OCI-LY1 (cell line): ENCODE results near the gene AP3S1.

ENCODE experiments used
- H2AFZ ChIP-seq: fragments of 200-600 bp; sonication (generic), shearing (Covaris generic); 2 replicates; pipeline ENCODE4 v1.6.0; 2014; ENCODE audit warnings: antibody characterized with exemption, mild to moderate bottlenecking, low read length
- H3F3A ChIP-seq: fragments of 200-600 bp; sonication (generic), shearing (Covaris generic); 2 replicates; pipeline ENCODE4 v1.6.0; 2014; ENCODE audit warnings: mild to moderate bottlenecking, antibody characterized with exemption, low read length, moderate library complexity; ENCODE audit not compliant: insufficient read depth
- H3K27ac ChIP-seq: fragments of 200-600 bp; sonication (generic); 2 replicates; pipeline ENCODE4 v1.5.1; 2014; ENCODE audit warnings: low read length, mixed run types, mild to moderate bottlenecking, low read depth; ENCODE audit not compliant: poor library complexity, severe bottlenecking
- H3K27me3 ChIP-seq: fragments of 200-600 bp; sonication (generic); 2 replicates; pipeline ENCODE4 v1.6.0; 2014; ENCODE audit warnings: antibody characterized with exemption, mild to moderate bottlenecking, low read length, moderate library complexity; ENCODE audit not compliant: insufficient read depth
- H3K36me3 ChIP-seq: fragments of 200-600 bp; sonication (generic); 2 replicates; pipeline ENCODE4 v1.6.1; 2014; ENCODE audit warnings: mild to moderate bottlenecking, antibody characterized with exemption, low read length, moderate library complexity, mixed read lengths; ENCODE audit not compliant: insufficient read depth
- H3K4me1 ChIP-seq: fragments of 200-600 bp; sonication (generic); 2 replicates; pipeline ENCODE4 v1.5.1; 2014; ENCODE audit warnings: mild to moderate bottlenecking, low read length, moderate library complexity; ENCODE audit not compliant: insufficient read depth, severe bottlenecking
- H3K4me2 ChIP-seq: fragments of 200-600 bp; sonication (generic), shearing (Covaris generic); 2 replicates; pipeline ENCODE4 v1.6.1; 2014; ENCODE audit warnings: low read length
- H3K4me3 ChIP-seq: fragments of 200-600 bp; sonication (generic); 2 replicates; pipeline ENCODE4 v1.5.1; 2014; ENCODE audit warnings: low read length, low read depth, mild to moderate bottlenecking, mixed read lengths; ENCODE audit not compliant: poor library complexity, severe bottlenecking
- H3K79me2 ChIP-seq: fragments of 200-600 bp; shearing (Covaris generic); 2 replicates; pipeline ENCODE4 v1.6.1; 2016; ENCODE audit warnings: mixed run types, low read length, mixed read lengths; ENCODE audit not compliant: insufficient read depth
- H3K9ac ChIP-seq: fragments of 200-600 bp; sonication (generic), shearing (Covaris generic); 2 replicates; pipeline ENCODE4 v1.6.1; 2014; ENCODE audit warnings: mild to moderate bottlenecking, low read length, mixed read lengths
- H3K9me2 ChIP-seq: fragments of 200-600 bp; sonication (generic), shearing (Covaris generic); 2 replicates; pipeline ENCODE4 v1.6.1; 2014; ENCODE audit warnings: low read depth, mild to moderate bottlenecking, low read length, mixed read lengths
- H3K9me3 ChIP-seq: fragments of 200-600 bp; shearing (Covaris generic); 2 replicates; pipeline ENCODE4 v1.6.1; 2014; ENCODE audit warnings: low read length, mixed read lengths
- H4K20me1 ChIP-seq: fragments of 200-600 bp; sonication (generic), shearing (Covaris generic); 2 replicates; pipeline ENCODE4 v1.6.0; 2016; ENCODE audit warnings: mild to moderate bottlenecking, low read length; ENCODE audit not compliant: insufficient read depth
- CTCF ChIP-seq: fragments of 200-600 bp; sonication (generic), shearing (Covaris generic); IDR thresholded peaks from 2 replicates; pipeline ENCODE4 v1.5.1; 2017; ENCODE audit warnings: mild to moderate bottlenecking, antibody characterized with exemption, low read length, moderate library complexity, mixed read lengths
- EZH2 ChIP-seq: fragments of 200-600 bp; sonication (generic), shearing (Covaris generic); IDR thresholded peaks from 2 replicates; pipeline ENCODE4 v1.8.0; 2017; ENCODE audit warnings: borderline replicate concordance, mixed run types, mild to moderate bottlenecking, antibody characterized with exemption, low read length, moderate library complexity, mixed read lengths

The AP3S1 gene

GRCh38 chr5:115842952-115843351 lies 1.2 kb downstream of the AP3S1 start:
- Histone ChIP-seq H3K9me3 (no peaks in the 10 kb centered on the region), H3K4me3 (peak overlapping the region; percentile 70), H3F3A (no peaks in the 10 kb centered on the region; the same call in 1 of the 2 replicates), H3K4me2 (peak overlapping the region; percentile 99), H3K36me3 (peaks cover 8% of the 10 kb centered on the region; the same call in 1 of the 2 replicates), H3K9me2 (no peaks in the 10 kb centered on the region), H4K20me1 (0 out of 2 replicates have a peak, but pooled peaks cover 4% of the 10 kb centered on the region), H3K9ac (peak overlapping the region; percentile 77), H3K79me2 (peaks cover 49% of the 10 kb centered on the region), H2AFZ (no peak overlapping the region), H3K4me1 (peaks cover 69% of the 10 kb centered on the region), H3K27me3 (no peaks in the 10 kb centered on the region), H3K27ac (peak overlapping the region; percentile 37)
- no peak for TF ChIP-seq CTCF
- TF ChIP-seq EZH2, result no peak

DNA sequence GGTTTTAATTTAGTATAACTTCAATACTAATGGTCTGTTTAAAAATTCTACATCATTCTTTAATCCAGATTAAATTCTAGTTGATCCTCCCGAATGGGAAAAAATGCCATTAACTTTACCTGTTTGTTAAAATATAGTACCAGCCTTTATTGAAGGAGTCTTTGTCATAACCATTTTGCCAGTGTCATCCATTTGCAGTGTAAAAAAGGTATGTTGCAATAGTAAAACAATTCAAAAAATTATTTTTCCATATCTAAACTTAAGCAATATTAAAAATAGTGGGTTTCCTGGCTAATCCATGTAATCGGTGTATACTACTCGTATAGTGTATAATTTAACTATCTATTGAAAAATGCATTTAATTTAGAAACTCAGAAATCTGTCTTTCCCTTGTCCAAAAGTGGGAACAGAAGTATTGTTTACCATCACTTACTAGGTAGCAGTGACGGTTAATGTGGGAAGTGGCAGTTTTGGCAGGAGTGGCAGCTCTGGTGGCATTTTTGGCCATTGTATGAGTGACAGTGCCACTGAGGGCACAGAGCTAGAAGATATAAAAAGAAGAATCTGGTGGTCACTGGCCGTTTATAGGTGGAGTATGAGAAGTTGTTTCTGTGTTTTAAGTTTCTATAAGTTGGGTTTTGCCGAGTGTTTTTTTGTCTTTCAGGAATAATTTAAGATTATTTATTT lies 1.9 kb downstream of the AP3S1 start:
- TF ChIP-seq CTCF (no peak), EZH2 (no peak)
- no peaks in the 10 kb centered on the region for H3K9me3 ChIP-seq
- 0 out of 2 replicates have a peak, but pooled peaks cover 4% of the 10 kb centered on the region for H4K20me1 ChIP-seq
- H3K27ac ChIP-seq, result peak overlapping the region; percentile 60
- peaks cover 43% of the 10 kb centered on the region for H3K79me2 ChIP-seq
- H3F3A ChIP-seq, result no peaks in the 10 kb centered on the region; the same call in 1 of the 2 replicates
- H3K9ac ChIP-seq, result peak overlapping the region; percentile 77; the same call in 1 of the 2 replicates
- H3K36me3 ChIP-seq, result peaks cover 2% of the 10 kb centered on the region; the same call in 1 of the 2 replicates
- no peak overlapping the region for H2AFZ ChIP-seq
- peak overlapping the region; percentile 70 for H3K4me3 ChIP-seq
- H3K9me2 ChIP-seq, result no peaks in the 10 kb centered on the region
- peaks cover 64% of the 10 kb centered on the region for H3K4me1 ChIP-seq
- peak overlapping the region; percentile 99 for H3K4me2 ChIP-seq
- H3K27me3 ChIP-seq, result no peaks in the 10 kb centered on the region

DNA sequence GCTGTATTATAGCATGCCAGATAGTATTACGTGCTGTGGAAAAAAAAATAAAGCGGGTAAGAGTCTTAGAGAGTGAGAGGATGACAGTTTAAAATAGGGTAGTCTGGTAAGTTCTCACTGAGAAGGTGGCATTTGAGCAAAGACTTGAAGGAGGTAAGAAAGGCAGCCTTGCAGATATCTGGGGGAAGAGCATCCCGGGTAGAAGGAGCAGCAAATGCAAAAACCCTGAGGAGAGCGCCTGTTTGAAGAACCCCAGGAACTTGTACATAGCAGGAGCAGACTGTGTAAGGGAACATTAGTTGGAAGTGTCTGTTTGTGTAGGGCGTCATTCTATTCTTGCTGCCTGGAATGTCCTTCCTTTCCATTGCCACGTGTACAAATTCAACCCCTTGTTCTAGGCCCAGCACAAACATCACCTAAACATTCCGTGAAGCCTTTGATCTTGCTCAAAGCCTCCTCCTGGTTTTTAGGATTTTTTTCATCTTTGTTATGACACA lies 2.6 kb downstream of the AP3S1 start:
- H3K4me2 ChIP-seq, result peak overlapping the region; percentile 99
- no peak for TF ChIP-seq EZH2
- no peak for TF ChIP-seq CTCF
- 0 out of 2 replicates have a peak, but pooled peaks cover 3% of the 10 kb centered on the region for H4K20me1 ChIP-seq
- no peaks in the 10 kb centered on the region for H3K9me2 ChIP-seq
- H3K27ac ChIP-seq, result peak overlapping the region; percentile 60
- no peaks in the 10 kb centered on the region; the same call in 1 of the 2 replicates for H3F3A ChIP-seq
- no peak overlapping the region for H2AFZ ChIP-seq
- H3K27me3 ChIP-seq, result no peaks in the 10 kb centered on the region
- H3K4me3 ChIP-seq, result peak overlapping the region; percentile 70
- no peaks in the 10 kb centered on the region for H3K36me3 ChIP-seq
- H3K79me2 ChIP-seq, result peaks cover 41% of the 10 kb centered on the region
- H3K4me1 ChIP-seq, result peaks cover 56% of the 10 kb centered on the region
- H3K9ac ChIP-seq, result peak overlapping the region; percentile 15; the same call in 1 of the 2 replicates
- no peaks in the 10 kb centered on the region for H3K9me3 ChIP-seq
